NCI-H2029 treated with DMSO at 0.1 percent for 48 hours (cell line): ENCODE measurements around the gene LRRC73.
"Not testable (repeated sequence)": the region's sequence is repeated elsewhere in the genome, so short reads cannot be mapped to it uniquely, and the experiment has no call there.

Experiments used
- DNase-seq: peaks from one replicate; lab custom pipeline; 2025; lab: John Stamatoyannopoulos, UW

The LRRC73 gene

GRCh38 chr6:43491750-43492661 is 18.1 kb downstream of the LRRC73 start:
- DNase-seq: peak; percentile 83

GRCh38 chr6:43490523-43490939 is 19.6 kb downstream of the LRRC73 start:
- DNase-seq: no peak

GRCh38 chr6:43489277-43490072 is 20.7 kb downstream of the LRRC73 start:
- no peak for DNase-seq

- DNase-seq: no peak
These were observed 21.4 kb downstream of the LRRC73 start for GRCh38 chr6:43488667-43489276.

GRCh38 chr6:43481591-43482236 is 28.4 kb downstream of the LRRC73 start:
- no peak for DNase-seq

- DNase-seq: no peak
These were observed 29.1 kb downstream of the LRRC73 start for GRCh38 chr6:43481075-43481474.

GRCh38 chr6:43478008-43478372 is 32.2 kb downstream of the LRRC73 start:
- DNase-seq: no peak

- peak; percentile 71 for DNase-seq
These were observed 32.7 kb downstream of the LRRC73 start, which contains the start of gene TJAP1 for GRCh38 chr6:43477235-43478007. Gene TJAP1, plus strand, starts transcription at chr6:43477570. Its CDS starts 21,432 bp downstream, at chr6:43499002.

- DNase-seq: no peak
These were observed 33.4 kb downstream of the LRRC73 start for GRCh38 chr6:43476746-43477145.

- DNase-seq: no peak
These were observed 34.6 kb downstream of the LRRC73 start for GRCh38 chr6:43475516-43475915.

- DNase-seq: no peak
These were observed 37.6 kb downstream of the LRRC73 start for GRCh38 chr6:43472515-43472914.

GRCh38 chr6:43471399-43471798 is 38.7 kb downstream of the LRRC73 start:
- DNase-seq: no peak

- no peak for DNase-seq
These were observed 40.2 kb downstream of the LRRC73 start for GRCh38 chr6:43469947-43470346.

GRCh38 chr6:43468748-43469681 is 41.1 kb downstream of the LRRC73 start:
- no peak for DNase-seq

GRCh38 chr6:43468240-43468639 is 41.9 kb downstream of the LRRC73 start:
- no peak for DNase-seq

- DNase-seq: no peak
These were observed 42.4 kb downstream of the LRRC73 start for GRCh38 chr6:43467752-43468151.

- DNase-seq: not testable (repeated sequence)
These were observed 42.9 kb downstream of the LRRC73 start for GRCh38 chr6:43467265-43467664.

GRCh38 chr6:43465948-43466347 is 44.2 kb downstream of the LRRC73 start:
- no peak for DNase-seq

- no peak for DNase-seq
These were observed 45.8 kb downstream of the LRRC73 start for GRCh38 chr6:43464337-43464736.

- no peak for DNase-seq
These were observed 48.2 kb downstream of the LRRC73 start for GRCh38 chr6:43461936-43462335.
